8988T (cell line): ENCODE results near the gene FAM209A.
"Not testable (repeated sequence)": the region's sequence is repeated elsewhere in the genome, so short reads cannot be mapped to it uniquely, and the experiment has no call there.

Source experiments
- DNase-seq: peaks from one replicate; pipeline ENCODE4 v3.0.0; 2011

FAM209A gene

DNA sequence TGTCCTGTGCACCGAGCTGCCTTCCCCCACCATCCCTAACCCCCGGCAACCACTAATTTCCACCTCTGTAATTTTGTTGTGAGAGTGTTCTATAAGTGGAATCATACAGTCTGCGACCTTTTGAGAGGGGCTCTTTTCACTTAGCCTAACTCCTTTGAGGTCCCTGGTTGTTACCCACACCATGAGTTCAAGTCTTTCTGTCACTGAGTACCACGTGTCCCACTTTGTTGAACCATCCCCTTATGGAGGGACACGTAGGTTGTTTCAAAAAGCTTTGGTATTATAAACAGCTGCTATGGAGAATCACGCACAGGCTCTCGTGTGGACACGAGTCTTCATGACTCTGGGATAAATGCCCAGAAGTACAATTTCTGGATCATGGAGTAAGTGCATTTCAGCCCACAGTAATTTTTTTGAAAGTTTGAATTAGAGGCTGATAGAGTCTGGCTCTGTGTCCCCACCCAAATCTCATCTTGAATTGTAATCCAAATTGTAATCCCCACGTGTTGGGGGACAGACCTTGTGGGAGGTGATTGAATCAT, 18.0 kb downstream of the FAM209A start:
- DNase-seq, result no peak

DNA sequence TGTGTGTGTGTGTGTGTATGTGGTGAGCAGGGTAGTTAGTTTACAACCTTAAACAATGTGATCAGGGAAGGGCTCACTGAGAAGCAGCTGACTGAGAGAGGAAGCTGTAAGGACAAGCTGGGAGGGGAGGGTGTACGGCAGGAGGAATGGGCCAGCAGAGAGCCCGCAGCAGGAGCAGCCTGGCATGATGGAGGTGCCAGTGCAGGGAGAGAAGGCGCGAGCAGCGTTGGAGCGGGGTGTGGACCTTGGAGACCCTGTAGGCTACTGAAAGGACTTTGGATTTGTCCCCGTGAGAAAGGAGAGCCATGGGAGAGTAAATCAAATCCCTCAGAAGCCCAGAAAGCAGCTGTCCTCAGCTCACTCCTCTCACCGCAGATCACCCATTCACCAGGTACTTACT, 27.0 kb downstream of the FAM209A start:
- no peak for DNase-seq

DNA sequence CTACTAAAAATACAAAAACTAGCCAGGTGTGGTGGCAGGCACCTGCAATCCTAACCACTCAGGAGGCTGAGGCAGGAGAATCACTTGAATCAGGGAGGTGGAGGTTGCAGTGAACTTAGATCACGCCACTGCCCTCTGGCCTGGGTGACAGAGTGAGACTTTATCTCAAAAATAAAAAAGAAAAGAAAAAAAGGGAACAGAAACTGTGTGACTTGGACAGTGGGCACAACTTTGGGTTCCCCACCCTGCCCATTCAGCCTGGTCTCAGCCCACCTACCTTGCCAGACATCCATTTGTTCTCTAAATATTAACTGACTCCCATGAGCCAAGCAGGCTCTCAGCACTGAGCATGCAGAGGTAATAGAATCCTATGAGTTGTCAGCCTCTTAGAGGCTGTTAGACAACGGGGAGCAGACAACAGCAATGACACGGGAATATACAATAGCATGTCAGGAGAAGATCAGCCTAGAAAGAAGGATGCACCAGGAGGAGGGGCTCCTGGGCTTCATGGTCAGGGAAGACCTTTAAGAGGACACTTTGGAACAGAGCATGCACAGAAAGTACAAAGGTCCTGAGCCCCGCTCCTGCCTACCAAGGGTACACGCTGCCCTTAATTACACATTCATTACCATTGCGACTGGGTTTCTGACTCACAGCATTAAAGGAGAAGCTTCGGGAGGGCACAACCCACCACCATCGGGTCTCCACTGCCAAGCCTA, 28.5 kb downstream of the FAM209A start:
- no peak for DNase-seq

DNA sequence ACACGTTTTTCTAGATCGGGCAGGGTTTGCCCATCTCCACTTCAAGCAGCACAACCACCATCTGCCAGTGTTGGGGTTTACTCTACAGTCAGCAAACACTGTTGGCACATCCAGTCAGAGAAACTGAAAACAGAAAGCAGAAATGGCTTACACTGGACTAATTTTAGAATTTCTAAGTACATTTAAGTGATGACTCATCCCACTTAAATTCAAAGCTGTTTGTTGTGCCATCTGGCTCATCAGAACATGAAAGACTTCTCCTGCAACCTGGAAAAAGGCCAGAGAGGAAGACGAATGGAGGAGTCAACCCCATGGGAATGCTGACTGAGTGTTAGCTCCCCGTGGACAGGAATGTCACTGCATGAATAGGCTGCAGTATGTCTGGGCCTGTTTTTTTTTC, 30.3 kb downstream of the FAM209A start:
- peak; percentile 63 for DNase-seq

DNA sequence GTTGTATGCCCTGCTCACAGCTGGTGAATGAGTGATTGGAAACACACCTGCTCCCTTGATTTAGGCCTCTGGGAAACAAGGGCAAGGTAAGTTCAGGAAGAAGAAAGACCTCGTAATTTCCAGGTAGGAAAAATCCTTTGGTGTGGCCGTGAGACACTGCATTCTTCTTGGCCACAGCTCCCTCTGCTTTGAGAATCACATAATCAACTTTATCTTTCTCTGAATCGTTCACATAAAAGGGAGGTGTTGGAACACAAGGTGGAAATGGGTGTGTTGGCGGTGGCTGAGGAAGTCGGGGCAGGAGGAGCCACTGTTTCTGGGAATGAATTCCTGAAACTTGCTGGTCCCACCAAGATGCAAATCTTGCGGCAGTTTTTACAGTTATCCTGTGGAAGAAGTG, 34.4 kb downstream of the FAM209A start:
- no peak for DNase-seq

DNA sequence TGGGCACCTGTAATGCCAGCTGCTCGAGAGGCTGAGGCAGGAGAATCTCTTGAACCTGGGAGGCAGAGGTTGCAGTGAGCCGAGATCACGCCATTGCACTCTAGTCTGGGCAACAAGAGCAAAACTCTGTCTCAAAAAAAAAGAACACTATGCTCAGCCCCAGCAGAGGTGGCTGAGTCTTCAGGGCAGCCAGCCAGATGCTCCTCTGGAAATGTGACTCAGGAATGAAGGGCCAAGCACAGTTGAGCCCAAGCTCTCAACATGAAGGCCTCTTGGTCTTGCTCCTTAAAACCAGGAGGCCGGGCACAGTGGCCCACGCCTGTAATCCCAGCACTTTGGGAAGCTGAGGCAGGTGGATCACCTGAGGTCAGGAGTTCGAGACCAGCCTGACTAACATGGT, 40.0 kb downstream of the FAM209A start:
- DNase-seq, result not testable (repeated sequence)

DNA sequence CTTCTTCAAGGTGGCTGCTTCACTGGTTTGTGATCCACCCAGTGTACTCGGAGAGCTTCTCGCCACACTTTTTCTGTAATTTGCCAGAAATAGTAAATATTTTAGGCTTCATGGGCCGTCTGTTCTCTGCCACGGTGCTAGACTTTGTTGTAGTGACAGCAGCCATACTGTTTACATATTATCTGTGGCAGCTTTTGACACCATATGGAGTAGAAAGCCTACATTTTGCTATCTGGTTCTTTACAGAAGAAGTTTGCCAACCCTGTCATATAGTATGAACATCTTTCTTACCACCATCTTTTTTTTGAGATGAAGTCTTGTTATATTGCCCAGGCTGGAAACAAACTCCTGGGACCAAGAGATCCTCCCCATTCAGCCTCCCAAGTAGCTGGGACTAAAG, 41.0 kb downstream of the FAM209A start:
- DNase-seq, result no peak

DNA sequence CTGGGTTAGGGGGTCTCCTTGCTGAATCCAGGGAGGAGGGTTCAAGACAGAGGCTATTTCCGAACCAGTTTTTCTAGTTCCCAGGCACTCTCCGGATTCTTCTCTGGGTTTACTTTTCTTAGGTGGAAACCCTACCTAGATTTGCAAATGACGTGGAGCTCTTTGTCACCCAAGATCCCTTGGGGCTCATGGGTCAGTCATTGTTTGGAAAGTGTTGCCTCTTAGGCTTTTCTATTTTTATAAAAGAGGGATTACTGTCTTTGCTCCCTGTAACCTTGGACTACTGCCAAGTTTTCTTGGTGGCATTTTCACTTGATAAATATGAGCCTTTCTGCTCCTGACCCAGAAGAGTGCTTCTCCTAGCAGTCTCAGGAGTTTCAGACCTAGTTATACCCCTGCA, 42.1 kb downstream of the FAM209A start:
- DNase-seq, result no peak

DNA sequence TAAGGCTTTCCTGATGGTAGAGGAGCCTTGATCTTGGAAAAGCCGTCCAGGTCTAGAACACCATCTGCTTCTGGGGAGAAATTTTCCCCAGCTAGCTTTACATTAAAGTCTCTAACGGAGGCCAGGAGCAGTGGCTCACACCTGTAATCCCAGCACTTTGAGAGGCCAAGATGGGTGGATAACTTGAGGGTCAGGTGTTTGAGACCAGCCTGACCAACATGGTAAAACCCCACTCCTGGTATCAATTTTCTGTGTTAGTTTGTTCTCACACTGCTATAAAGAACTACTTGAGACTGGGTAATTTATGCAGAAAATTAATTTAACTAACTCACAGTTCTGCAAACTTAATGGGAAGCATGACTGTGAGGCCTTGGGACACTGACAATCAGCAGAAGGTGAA, 46.3 kb downstream of the FAM209A start:
- DNase-seq, result no peak

DNA sequence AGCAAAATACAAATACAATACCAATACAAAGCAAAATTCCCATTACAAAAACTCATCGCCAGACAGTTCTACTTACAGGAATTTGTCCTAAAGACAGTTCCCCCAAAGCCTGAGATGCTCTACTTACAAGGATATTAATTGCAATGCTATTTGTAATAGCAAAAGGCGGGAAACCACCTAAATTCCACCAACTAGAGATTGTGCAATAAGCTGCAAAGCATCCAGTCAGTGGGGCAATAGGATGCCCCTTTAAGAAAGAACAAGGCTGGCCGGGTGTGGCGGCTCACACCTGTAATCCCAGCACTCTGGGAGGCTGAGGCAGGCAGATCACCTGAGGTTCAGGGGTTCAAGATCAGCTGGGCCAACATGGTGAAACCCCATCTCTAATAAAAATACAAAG, 47.6 kb downstream of the FAM209A start:
- DNase-seq, result no peak

DNA sequence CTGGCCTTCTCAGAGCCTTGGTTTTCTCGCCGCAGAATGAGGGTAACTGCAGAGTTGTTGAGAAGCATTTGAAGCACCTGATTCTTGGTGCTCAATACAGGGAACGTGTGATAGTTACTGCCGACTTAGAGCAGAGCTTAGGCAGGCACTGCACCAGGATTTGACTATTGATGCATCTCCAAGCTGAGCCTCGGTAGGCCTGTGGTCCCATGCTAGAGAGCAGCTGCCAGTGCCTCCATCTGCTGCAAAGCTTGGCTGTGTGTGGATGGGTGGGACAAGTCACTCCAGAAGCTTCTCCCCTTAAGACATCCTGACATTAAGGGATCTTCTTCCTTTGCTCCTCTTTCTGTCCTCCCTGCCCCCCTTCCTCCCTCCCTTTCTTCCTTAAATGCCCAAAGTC, 49.4 kb downstream of the FAM209A start:
- no peak for DNase-seq

DNA sequence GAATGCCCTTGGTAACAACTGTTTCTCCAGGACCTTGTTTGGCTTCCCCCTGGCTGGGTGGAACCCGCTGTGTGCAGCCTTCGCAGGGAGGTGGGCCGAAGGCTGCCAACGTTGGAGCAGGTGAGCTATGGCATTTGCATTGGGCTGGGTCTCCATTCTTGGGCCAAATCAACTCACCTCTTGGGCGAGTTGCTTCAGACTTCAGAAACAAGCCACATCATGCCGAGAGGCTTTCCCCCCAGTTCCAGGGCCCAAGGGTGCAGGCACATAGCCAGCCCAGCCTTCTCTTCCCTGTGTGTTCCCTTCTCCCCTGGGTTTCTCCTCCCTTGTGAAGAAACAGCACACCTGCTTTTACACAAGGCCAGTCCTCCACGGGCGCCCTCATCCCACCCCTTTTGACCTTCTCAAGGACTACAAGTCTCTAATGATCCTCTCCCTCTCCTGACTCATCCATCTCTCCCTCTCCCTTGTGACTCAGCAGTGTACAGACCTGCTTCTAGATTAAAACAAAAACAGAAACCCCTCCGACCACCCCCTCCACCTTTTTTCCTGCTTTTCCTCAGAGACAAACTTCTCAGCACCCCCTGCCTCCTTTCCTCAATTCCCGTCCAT, 50.1 kb downstream of the FAM209A start:
- DNase-seq, result no peak

DNA sequence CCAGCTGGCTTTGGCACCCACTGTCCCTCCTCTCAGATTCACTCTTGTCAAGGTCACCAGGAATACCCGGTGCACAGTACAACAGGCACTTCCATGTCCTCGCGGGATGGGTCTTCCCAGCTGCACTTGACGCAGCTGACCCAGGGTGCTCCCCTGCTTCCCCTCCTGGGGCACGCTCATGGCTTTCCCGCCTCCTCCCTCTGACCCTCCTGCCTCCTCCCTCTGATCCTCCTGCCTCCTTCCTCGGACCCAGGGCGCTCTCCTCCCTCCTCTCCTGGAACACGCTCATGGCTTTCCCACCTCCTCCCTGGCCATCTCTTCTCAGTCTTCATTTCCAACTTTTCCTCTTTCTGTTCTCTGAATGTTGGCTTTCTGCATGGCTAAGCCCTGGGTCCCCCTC, 50.6 kb downstream of the FAM209A start:
- DNase-seq, result no peak
